GM19324 (cell line): ENCODE measurements around the gene WT1.
"Not testable (repeated sequence)": the region's sequence is repeated elsewhere in the genome, so short reads cannot be mapped to it uniquely, and the experiment has no call there.

ENCODE experiments used
- ATAC-seq: cut with Tn5 transposase; IDR thresholded peaks from one replicate; pipeline ENCODE4 v1.9.1; 2021; ENCODE audit warnings: mild to moderate bottlenecking, moderate library complexity; ENCODE audit not compliant: unreplicated experiment, low FRiP score

The WT1 gene

DNA sequence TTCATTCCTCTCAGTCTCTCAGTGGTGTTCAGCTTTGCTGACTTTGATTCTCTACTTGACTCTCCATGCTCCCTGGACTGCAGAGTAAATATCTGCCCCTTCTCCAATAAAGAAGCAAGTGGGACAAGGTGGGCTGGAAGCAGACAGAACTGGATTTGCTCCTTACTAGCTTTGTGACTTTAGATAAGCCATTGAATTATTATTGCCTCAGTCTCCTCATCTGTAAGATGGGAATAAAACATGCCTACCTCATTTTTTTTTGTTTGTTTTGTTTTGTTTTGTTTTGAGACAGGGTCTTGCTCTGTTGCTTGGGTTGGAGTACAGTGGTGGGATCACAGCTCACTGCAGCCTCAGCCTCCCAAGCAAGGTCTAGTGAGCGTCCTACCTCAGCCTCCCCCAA, 44.6 kb downstream of the WT1 start:
- no peak for ATAC-seq

DNA sequence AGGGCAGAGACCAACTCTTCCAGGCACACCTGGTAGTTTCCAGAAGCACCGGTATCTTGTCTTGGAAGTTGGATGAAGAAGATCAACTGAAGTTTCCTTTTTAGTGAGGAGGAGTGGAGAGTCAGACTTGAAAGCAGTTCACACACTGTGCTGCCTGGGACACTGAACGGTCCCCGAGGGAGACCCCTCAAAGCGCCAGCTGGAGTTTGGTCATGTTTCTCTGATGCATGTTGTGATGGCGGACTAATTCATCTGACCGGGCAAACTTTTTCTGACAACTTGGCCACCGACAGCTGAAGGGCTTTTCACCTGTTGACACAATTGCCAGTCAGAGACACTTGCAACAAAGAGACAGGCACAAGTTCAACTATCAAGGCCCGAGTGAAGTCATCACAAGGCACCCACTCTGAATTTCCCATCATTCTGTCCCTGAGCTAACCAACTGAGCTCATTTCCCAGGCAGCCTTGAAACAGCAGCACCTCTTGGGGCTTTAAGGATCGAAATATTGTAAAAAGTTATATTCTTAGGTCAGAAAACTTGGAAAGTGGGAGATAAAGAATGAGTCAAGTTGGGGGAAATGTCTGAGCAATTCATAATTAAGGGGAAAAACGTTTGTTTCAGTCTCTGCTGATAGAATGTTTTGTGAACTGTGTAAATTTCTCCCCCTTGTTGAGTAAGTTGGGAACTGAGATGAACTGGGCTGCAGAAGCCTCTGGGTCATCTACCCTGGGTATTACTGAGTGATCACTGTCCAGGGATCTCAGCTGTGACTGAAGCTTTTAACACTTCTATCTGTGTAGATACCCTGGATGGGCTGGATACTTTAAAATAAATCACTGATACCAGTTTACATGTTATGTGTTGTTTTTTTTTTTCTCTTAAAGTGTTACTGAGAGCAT, 46.2 kb downstream of the WT1 start:
- no peak for ATAC-seq

DNA sequence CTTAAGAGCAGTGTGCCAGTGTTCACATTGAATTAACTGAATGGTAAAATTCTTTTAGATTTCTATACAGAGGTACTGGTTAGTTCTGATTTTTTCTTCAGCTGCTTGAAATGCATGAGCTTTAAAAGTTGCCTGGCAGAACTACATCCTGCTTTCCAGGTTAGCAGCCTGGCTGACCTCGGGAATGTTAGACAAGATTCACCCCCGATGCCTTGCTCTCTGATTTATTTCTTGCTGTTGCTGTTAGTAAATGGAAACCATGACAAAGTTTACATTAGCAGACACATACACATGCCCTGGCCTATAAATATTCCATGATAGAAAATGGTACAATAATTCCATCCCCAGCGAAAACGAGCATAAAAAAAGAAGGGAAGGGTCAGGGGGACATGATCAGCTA, 47.0 kb downstream of the WT1 start:
- no peak for ATAC-seq

DNA sequence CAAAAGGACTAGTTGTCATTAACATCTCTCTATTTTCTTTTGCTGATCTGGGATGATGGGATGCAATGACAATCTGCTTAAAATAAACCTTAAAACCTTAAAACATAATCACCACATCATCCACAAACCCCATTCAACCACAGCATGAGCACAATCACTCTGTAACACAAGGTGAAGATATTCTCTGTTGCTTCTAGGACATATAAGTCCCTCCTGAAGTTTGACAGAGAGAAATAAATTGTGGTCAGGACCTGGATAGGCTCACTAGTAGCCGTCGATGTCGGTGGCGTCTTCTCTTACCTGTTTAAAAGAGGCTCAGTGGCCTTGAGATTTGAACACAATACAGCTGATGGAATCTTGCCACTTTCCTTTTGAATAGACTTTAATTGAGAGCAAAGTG, 47.9 kb downstream of the WT1 start:
- no peak for ATAC-seq

DNA sequence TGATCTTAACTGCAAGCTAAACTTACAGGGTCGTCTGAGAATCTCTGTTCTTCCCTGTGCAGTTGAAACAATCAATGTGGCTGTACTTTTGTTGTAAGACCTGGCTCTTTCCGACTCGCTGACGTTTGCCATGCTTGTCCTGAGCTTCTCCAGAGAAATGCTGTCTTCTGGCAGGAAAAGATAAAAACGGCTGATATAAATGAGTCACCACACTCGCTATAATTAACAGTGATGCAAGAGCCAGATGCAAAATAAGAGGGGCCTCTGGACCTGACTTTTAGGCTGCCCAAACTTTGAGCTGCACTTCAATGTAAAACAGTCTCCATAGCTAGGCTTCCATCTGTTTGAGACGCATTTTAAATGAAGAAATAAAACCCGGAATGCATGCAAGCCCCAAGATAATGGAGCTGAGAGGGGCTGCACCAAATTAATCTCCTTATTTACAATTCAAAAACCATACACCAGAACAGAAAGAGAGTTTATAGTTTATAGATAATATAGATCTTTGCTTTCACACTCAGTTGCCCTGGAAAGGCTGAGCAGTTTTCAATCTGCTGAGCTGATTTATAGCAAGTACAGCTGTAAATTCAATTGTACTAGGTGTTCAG, 48.5 kb downstream of the WT1 start:
- ATAC-seq, result no peak

DNA sequence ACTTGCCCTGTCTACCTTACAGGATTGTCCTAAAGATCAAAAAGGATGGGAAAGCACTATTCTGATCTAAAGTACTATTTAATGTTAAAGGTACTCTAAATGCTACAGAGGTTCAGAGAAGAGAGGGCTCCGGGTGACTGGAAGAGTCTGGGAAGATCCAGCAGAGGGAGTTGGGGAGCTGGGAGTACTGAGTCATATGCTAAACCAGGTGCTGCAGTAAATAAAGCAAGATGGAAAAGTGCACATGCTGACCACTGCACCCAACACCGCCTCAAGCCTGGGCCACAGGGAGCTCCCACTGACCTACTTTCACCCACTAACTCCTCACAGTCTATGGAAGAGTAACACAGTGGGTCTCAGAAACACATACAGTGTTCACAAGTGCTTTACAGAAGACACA, 49.3 kb downstream of the WT1 start:
- no peak for ATAC-seq

DNA sequence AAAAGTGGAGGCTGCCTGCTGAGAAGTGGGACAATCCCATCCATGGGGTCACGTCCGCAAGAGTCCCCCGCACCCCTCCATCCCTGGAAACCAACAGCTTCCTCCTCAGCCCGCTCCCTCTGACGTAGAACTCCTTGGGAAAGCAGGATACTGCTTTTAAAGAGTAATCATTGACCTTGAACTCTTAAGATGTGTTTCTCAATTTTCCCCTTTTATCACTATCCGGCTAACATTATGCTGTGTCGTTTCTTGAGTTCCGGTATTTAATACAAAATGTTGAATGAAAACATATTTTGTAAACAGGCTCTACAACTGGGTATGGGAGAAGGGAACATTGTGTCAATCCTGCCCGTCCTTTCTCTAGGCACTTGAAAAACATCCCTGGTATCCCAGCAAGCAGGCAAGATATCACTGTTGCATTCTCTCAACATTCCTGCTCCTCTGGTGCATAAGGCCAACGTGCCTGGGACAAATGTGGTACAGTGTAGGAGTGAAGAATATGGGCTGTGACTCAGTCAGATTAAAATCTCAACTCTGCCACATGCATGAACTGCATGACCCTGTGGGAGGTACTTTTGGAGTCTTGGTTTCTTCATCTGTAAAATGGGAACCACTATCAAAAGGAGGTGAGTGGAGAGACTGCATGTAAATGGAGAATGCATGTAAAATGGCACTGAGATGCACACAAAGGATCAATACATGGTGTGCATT, 52.8 kb downstream of the WT1 start:
- ATAC-seq, result no peak

DNA sequence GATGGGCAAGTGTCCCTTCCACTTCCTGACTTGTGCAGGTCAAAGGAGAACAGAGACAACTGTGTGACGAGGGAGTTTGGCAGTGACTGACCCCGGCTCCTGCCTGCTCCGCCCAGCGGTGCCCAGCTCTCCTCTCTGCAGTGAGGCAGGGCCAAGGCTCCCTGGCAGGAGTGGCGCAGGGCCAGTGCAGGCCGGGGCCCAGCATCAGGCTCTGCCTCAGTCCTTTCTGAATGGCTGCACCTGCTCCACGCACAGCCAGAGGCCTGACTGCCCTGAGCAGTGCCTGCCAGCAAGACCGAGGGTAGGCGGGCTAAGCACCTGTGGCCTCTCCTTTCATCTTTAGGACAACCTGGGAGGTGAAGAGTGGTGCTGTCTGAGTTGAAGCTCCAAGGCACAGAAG, 54.2 kb downstream of the WT1 start:
- no peak for ATAC-seq

DNA sequence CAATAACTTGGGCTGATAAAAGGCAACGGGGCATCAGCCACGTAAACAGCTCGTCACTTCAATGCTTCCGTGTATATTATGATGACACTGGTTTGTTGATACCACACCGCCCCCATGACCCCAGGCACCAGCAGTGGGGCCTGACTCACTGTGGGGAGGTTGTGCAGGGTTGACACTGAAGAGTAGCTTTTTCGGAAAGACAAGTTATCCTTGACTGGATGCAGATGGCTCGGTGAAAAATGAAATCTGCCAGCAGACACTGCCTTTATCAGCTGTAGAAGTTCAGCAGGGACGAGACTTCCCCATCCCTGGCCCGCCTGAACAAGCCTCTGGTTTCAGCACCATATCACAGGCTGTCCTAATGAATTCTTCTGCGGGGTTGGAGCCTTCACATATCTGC, 55.6 kb downstream of the WT1 start:
- ATAC-seq, result no peak

DNA sequence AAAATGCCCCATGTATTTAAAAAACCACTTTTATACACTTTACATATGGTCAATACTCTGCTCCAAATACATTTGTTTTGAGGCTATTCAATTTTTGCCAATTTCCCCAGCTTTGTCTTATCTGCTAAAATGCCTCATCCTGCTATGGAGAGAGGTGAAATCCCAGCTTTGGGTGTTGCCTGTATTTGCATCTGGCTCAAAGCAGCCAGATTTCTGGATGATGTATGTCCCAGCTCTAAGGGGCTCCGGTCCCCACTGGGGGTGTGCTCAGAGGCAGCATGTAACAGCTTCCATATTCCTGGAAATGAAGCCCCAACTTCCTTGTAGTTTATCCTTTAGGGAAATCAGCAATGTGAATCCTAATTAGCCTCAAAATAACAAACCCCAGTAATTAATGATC, 59.5 kb downstream of the WT1 start:
- ATAC-seq, result no peak

DNA sequence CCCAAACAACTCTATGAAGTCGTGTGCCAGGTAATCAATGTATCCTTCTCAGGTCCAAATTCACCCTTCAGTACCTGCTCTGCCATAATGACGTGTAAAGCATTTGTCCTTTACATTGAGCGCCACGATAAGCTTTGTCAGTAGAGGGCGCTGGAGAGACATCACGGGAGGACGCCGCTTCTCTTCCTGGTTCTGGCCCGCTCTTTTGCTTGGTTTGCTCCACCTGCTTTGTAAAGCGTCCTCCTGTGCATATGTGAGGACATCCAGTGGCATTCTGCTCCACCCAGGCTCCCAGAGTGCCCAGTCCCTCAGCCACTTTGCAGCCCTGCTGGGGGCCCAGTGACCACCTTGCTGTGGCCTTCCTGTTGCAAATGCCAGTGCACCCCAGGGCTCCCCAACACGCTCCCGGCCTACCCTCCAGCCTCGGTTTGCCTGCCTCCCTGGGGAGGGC, 61.1 kb downstream of the WT1 start:
- ATAC-seq, result no peak

DNA sequence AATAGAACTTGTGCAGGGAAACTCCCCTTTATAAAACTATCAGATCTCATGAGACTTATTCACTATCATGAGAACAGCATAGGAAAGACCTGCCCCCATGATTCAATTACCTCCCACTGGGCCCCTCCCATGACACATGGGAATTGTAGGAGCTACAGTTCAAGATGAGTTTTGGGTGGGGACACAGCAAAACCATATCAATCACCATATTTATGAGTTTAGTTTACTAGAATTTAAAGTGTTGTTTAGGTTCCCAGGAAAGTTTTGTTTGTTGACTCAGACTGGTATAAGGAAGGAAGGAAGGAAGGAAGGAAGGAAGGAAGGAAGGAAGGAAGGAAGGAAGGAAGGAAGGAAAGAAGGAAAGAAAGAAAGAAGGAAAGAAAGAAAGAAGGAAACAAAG, 65.4 kb downstream of the WT1 start:
- not testable (repeated sequence) for ATAC-seq

DNA sequence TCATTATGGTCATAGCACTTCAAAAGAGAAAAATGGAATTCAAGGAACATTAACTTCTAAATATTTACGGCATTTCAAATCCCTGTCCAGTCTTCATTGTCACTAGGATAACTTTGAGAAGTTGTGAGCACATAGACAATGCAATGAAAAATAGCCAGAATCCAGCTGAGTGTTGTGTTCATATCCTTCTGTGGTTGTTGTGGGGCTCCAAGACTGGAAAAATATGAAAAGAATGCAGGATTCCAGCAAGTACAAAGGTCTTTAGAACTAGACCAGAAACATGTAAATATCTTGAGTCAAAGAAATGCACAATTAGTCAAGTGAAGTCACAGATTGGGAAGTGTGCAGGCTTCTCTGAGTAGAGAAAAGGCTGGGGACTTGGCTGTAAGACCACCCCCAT, 68.7 kb downstream of the WT1 start:
- no peak for ATAC-seq

DNA sequence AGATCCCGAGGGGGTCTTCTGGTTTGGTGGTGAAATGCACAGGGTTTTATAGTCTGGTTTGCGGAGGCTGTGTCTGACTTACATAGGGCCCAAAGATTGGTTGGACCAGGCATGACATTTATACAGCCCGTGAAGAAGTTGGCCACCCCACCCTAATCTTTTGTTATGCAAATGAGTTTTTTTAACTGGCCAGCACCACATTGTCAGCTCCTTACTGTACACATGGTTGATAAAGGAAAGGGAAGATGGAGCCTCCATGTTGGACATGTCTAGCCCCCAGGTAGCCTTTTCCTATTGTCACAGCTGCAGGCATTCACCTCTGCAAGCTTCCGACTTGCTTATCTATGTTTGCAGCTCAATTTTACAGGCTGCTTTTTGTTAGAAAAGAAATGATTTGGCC, 70.1 kb downstream of the WT1 start:
- ATAC-seq, result no peak

DNA sequence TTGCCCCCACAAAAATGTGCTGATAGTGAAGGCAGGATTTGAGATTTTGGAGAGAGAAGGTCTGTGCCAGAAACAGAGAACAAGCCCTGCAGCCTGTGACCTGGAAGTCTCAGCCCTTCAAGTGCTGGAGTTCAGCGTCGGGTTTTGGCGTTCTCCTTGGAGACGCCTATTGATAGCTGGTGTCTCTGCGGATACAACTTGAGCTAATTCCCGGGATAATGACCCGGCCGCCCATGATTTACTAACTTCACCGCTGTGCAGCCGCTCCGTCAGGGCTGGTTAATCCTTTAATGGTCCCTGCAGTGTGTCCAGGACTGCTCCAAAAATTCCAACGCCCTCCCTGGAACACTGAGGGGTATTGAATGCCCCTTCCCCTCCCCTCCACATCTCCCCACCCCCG, 76.6 kb downstream of the WT1 start:
- ATAC-seq, result no peak

DNA sequence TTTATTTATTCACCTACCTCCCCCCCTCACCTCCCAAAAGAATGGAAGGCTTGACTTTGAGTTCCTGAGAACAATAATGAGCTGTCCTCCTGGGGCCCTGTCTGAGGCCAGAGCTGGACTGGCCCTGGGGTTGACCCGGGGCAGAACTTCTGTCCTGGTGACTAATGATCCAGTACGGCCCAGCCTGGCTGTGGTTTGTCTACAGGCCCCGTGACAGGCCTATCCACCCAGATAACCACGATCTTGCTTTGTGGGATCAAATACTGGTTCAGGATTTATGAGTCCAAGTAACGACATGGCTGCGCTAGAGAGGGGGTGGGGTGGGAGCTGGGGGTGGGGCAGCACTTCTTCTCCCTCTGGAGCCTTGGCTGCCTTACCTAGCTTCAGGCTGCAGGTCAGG, 81.5 kb downstream of the WT1 start:
- ATAC-seq, result no peak

DNA sequence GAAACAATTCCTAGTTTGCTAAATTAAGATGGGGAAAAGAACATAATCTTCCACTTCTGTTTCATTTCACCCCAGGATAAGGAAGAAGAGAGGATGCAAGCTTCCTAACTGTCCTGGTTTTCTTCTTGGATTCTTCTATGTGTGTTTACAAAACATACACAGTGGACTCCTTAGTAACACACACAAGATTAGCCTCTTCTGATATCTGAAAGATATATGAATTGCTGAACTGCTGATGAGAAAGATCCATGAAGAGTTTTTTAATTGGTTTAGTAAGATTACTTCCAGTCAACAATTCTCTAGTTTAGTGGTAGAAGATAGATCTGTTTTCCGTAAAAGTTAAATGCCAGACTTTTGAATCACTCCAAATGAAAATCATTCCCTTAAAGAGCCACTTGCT, 86.8 kb downstream of the WT1 start:
- ATAC-seq, result no peak

DNA sequence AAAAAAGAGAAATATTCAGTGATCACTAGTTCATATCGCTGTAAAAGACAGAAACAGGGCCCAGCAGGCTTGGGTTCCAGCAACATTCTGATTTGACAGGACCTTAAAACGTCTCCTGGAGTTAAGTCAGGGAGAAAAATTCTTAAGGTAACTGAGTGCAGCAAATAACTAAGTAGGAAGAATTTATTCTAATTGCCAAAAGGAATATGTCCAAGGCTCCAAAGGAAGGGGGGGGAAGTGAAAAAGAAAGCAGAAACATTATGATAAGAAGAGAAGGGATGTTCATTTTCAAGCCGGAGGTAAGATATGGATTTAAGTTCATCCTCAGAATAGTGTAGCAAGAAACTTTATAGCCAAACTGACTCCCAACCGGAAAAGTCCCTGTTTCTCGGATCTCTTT, 90.4 kb downstream of the WT1 start:
- no peak for ATAC-seq

DNA sequence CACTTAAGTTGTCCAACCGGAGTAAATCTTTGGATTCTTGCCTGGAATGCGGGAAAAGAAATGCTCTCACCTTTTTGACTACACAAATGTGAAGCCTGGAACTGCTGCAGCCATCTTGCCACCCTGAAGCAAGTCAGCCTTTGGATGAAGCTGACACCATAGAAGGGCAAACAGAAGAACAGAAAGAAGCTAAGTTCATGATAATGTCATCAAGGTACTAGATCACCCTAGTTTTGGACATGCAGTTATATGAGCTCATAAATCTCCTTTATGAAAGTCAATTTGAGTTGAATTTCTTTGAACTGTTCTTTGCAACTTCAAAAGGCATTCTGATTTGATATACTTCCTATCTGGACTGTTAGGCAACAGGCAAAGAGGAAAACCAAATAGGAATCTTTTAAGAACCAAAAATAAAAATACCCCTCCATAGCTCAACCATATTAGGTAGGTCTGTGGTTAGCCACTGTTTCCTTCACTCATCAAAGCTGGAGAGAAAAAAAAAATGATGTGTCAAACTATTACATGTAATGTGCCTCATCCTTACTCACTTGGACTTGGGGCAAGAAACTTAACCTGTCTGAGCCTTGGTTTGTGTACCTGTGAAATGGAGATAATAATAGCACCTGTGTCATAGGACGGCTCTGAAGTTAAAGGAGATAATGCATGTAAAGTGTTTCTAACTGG, 91.9 kb downstream of the WT1 start:
- no peak for ATAC-seq

DNA sequence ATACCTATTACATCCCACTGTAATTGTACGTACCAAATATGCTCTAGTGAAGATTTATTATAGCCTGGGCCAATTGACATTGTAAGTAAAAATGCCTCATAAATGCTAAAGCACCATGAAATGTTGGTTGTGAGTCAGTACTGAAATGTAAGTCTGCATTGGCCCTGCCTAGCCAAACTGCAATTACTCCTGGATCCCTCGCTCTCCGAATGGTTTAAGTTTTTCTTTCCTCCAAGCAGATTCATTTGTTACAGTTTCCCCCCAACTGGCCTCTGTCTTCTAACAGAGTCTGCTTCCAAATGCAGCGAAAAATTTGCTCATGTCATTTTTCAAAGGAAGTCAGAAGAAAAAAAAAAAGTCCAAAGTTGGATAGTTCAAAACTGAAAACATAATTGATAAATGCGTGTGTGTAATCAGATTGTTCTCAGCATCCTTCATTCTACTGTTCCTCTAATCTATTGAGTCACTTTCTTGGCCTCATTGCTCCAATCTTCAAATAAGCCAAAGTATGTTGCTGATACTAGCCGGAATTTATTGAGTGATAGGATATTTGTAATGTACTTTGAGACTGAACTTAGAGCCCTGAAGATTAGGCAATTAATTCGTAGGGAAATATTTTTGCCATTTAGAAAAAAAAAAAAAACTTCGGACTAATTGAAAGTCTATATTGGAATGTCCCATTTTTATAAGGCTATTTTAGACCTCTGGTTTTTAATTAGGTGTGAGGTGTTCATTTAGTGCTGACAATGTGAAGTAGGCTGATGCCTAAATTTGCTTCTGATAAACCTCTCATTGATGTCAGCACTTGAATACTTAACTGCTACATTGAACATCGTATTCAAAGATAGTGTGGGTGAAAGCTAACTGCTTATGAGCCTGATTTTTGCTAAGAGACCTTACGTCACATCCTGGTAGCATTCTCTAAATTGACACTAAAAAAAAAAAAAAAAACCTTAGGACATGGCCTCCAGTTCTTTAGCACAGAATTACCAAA, 93.4 kb downstream of the WT1 start:
- no peak for ATAC-seq
